DMS53 treated with DMSO at 0.1 percent for 48 hours (cell line): Measurements from ENCODE around the gene CELSR2.
A peak's percentile ranks its signal among the peaks of the same experiment; 100 is the strongest.
"Not testable (repeated sequence)": the region's sequence is repeated elsewhere in the genome, so short reads cannot be mapped to it uniquely, and the experiment has no call there.

ENCODE experiments used
- DNase-seq: peaks from one replicate; lab custom pipeline; 2025; ENCODE audit not compliant: unreplicated experiment; lab: John Stamatoyannopoulos, UW

The CELSR2 gene

GRCh38 chr1:109300650-109301151, 51.4 kb downstream of the CELSR2 start:
- DNase-seq: no peak

- no peak for DNase-seq
Observed at GRCh38 chr1:109301874-109302273, 52.5 kb downstream of the CELSR2 start.

GRCh38 chr1:109304226-109304920, 55.0 kb downstream of the CELSR2 start:
- DNase-seq: no peak

- not testable (repeated sequence) for DNase-seq
Observed at GRCh38 chr1:109305991-109306390, 56.7 kb downstream of the CELSR2 start.

- DNase-seq: no peak
Observed at GRCh38 chr1:109306832-109307273, 57.5 kb downstream of the CELSR2 start, which contains the start of gene MYBPHL. MYBPHL (minus strand) TSS chr1:109307011; CDS start chr1:109306991, 20 bp downstream.

- peak; percentile 27 for DNase-seq
Observed at GRCh38 chr1:109307274-109308021, 58.1 kb downstream of the CELSR2 start.

- DNase-seq: no peak
Observed at GRCh38 chr1:109309347-109309746, 60.0 kb downstream of the CELSR2 start.

GRCh38 chr1:109312246-109312645, 62.9 kb downstream of the CELSR2 start:
- DNase-seq: no peak

- no peak for DNase-seq
Observed at GRCh38 chr1:109312978-109313775, 63.8 kb downstream of the CELSR2 start.

- DNase-seq: no peak
Observed at GRCh38 chr1:109314795-109315194, 65.5 kb downstream of the CELSR2 start.

GRCh38 chr1:109315288-109315687, 65.9 kb downstream of the CELSR2 start:
- DNase-seq: no peak

- DNase-seq: no peak
Observed at GRCh38 chr1:109316506-109316905, 67.2 kb downstream of the CELSR2 start.

GRCh38 chr1:109319114-109319513, 69.8 kb downstream of the CELSR2 start:
- no peak for DNase-seq

- DNase-seq: no peak
Observed at GRCh38 chr1:109322974-109323373, 73.6 kb downstream of the CELSR2 start.
